HG03045 (cell line): ENCODE measurements around the gene RGL4.
"Not testable (repeated sequence)": the region's sequence is repeated elsewhere in the genome, so short reads cannot be mapped to it uniquely, and the experiment has no call there.

Experiments
- ATAC-seq: cut with Tn5 transposase; IDR thresholded peaks from one replicate; pipeline ENCODE4 v1.9.1; 2021; ENCODE audit warnings: mild to moderate bottlenecking, moderate library complexity; ENCODE audit not compliant: unreplicated experiment

RGL4 gene

DNA sequence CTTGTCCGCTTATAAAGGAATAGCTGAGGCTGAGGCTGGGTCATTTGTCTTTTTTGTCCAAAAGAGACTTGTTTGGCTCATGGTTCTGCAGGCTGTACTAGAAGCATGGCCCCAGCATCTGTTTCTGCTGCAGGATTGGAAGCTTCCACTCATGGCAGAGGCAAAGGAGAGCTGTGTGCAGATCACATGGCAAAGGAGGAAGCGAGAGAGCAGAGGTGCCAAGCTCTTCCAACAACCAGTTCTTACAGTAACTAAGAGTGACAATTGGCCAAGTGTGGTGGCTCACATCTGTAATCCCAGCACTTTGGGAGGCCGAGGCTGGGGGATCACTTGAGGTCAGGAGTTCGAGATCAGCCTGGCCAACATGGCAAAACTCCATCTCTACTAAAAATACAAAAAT, 37.3 kb downstream of the RGL4 start:
- ATAC-seq = not testable (repeated sequence)

DNA sequence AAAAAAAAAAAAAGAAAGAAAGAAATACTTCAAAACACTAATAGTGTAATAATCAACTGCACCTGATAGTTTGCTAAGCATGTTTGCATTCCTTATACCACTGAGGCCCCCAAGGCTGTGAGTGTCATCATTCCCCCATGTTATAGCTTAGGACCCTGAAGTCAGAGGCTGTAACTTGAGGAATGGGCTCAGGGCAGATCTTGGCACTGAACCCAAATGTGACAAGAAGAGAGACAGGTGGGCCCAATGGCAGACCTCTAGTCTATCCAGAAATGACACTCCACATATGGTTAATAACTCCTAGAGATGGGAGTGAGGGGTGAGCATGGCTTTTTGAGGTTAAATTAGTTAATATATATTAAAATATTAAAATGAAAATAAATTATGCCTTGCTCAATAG, 46.9 kb downstream of the RGL4 start:
- no peak for ATAC-seq

DNA sequence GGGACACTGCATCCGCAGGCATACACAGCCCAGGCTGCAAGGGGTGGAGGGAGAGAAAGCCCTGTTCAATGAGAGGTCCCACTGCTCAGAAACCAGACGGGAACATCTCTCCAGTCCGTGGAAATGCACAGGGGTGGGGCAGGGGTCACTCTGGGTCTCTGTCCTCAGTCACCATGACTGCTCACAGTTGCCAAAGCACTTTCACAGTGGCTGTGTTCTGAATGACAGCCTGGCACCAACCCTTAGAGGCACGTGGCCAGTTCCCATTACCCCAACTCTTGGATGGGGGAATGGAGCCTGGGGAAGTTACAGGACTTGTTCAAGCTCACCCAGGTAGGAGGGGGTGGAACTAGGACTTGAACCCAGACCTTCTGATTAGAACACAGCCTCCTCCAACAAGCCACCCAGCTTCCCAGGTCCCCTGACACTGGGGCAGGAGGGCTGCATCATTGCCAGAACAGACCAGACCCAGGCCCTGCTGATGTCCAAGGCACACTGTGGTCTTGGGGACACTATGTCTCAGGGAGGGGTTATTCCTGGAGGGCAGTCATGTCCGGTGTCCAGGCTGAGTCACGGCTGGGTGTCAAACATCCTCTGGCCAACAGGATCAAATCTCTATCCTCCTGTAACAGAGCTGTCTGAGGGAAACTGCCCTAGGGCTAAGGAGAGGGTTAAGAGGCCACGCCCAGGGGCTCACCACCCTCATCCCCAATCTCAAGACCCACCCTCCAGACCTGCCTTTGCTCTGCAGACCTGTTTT, 51.9 kb downstream of the RGL4 start:
- no peak for ATAC-seq

DNA sequence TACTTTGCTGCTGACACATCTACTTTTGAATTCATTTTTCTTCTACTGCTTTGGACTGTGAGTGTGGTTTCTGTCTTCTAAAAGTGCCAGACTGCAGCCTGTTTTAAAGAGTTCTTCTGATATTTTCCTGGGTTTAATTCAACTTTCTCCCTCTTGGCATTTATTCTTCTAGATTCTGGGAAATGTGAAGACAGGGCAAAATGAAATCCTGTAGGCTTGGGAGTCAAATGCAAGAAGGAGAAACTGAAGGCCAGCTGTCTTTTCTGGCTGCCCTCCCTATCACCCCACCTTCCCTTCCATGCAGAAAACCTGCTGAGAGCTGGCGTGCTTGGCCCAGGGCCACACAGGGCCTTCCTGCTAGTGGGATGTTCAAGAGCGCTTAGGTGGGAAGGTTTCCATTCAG, 52.5 kb downstream of the RGL4 start:
- ATAC-seq = no peak

DNA sequence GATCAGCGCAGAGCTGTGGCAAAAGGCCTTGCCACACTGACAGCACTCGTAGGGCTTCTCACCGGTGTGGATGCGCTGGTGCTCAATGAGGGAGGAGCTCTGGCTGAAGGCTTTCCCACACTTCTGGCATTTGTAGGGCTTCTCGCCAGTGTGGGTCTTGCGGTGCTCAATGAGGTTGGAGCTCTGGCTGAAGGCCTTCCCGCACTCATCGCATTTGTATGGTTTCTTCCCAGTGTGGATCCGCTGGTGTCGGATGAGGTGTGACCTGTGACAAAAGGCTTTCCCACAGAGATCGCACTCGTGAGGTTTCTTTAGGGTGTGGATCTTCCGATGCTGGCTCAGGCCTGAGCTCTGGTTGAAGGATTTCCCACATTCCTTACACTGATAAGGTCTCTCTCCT, 53.2 kb downstream of the RGL4 start:
- no peak for ATAC-seq

DNA sequence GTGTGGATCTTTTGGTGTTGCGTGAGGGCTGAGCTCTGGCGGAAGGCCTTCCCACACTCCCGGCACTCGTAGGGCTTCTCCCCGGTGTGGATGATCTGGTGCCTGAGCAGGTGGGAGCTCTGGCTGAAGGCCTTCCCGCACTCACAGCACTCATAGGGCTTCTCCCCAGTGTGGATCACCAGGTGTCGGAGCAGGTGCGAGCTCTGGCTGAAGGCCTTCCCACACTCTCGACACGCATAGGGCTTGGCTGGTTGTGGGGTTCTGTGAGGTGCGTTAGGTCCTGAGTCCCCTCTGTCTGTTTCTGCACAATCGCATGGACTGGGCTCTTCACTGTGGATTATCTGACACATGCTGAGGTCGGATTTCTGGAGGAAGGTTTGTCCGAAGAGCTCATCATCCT, 53.7 kb downstream of the RGL4 start:
- ATAC-seq = no peak

DNA sequence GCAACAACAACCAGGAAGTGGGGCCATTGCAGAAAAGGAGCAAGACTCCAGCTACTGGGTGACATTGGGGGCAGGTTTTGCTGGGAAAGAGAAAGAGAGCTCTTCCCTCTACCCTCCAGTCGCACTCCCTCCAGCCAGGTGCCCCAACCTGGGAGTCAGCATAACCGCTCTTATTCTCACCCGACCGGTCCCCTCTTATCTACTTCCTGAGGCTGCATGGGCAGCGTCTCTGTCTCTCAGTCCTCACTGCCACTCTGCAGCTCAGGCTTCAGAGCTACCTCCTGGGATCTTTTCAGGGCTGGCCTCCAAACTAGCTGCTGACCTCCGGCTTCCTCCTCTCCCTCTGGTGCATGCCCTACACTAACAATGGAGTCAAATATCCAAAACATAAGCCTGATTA, 55.0 kb downstream of the RGL4 start:
- no peak for ATAC-seq
